Neural cell (in vitro differentiated cells): ENCODE measurements around the gene P2RY1. TPM values are rescaled to one million over a fixed set of nuclear protein-coding genes. Genes with fewer than 3 reads are reported as not detected.

Experiments
- H2AFZ ChIP-seq: fragments of 200-600, 300-800 bp; sonication (generic), shearing (Covaris generic); 2 replicates; pipeline ENCODE4 v1.6.0; 2014; ENCODE audit warnings: low read depth, mild to moderate bottlenecking, antibody characterized with exemption, low read length, moderate library complexity
- H3F3A ChIP-seq: fragments of 200-600 bp; shearing (Covaris generic); 2 replicates; pipeline ENCODE4 v1.6.1; 2016; ENCODE audit warnings: mild to moderate bottlenecking, moderate library complexity, mixed read lengths, antibody characterized with exemption, low read length; ENCODE audit not compliant: insufficient read depth, poor library complexity, severe bottlenecking
- H3K27ac ChIP-seq: fragments of 200-600, 300-800 bp; sonication (generic), shearing (Covaris generic); 2 replicates; pipeline ENCODE4 v1.5.1; 2014; ENCODE audit warnings: mild to moderate bottlenecking, low read length, moderate library complexity
- H3K27me3 ChIP-seq: fragments of 300-800, 200-600 bp; sonication (generic), shearing (Covaris generic); 2 replicates; pipeline ENCODE4 v1.6.0; 2014; ENCODE audit warnings: mild to moderate bottlenecking, low read depth, low read length, moderate library complexity; ENCODE audit not compliant: insufficient read depth
- H3K36me3 ChIP-seq: fragments of 300-800, 200-600 bp; sonication (generic), shearing (Covaris generic); 2 replicates; pipeline ENCODE4 v1.5.1; 2014; ENCODE audit warnings: mild to moderate bottlenecking, antibody characterized with exemption, low read length, moderate library complexity; ENCODE audit not compliant: insufficient read depth
- H3K4me2 ChIP-seq: fragments of 300-800, 200-600 bp; sonication (generic), shearing (Covaris generic); 2 replicates; pipeline ENCODE4 v1.6.0; 2014; ENCODE audit warnings: mild to moderate bottlenecking, low read length
- H3K4me3 ChIP-seq: fragments of 300-800, 200-600 bp; sonication (generic), shearing (Covaris generic); 2 replicates; pipeline ENCODE4 v1.5.1; 2014; ENCODE audit warnings: mild to moderate bottlenecking, low read length, moderate library complexity
- H3K79me2 ChIP-seq: fragments of 200-600 bp; shearing (Covaris generic); replicated peaks from 2 replicates; pipeline ENCODE4 v1.6.0; 2014; ENCODE audit warnings: mild to moderate bottlenecking, low read length, moderate library complexity; ENCODE audit not compliant: insufficient read depth
- H3K9ac ChIP-seq: fragments of 300-800, 200-600 bp; sonication (generic), shearing (Covaris generic); 2 replicates; pipeline ENCODE4 v1.6.1; 2016; ENCODE audit warnings: mild to moderate bottlenecking, low read length, mixed read lengths
- H3K9me2 ChIP-seq: fragments of 200-600 bp; shearing (Covaris generic); 2 replicates; pipeline ENCODE4 v1.6.1; 2016; ENCODE audit warnings: mild to moderate bottlenecking, low read length, mixed read lengths; ENCODE audit not compliant: insufficient read depth
- H3K9me3 ChIP-seq: fragments of 200-600, 300-800 bp; sonication (generic), shearing (Covaris generic); 2 replicates; pipeline ENCODE4 v1.6.1; 2016; ENCODE audit warnings: mild to moderate bottlenecking, mixed run types, low read length, moderate library complexity, mixed read lengths
- H4K20me1 ChIP-seq: fragments of 200-600 bp; shearing (Covaris generic); 2 replicates; pipeline ENCODE4 v1.6.1; 2016; ENCODE audit warnings: mild to moderate bottlenecking, mixed run types; ENCODE audit not compliant: insufficient read depth
- EP300 ChIP-seq: fragments of 450-650 bp; conservative IDR thresholded peaks from 2 replicates; pipeline ENCODE4 v1.6.1; 2014; ENCODE audit warnings: antibody characterized with exemption, mild to moderate bottlenecking, moderate library complexity; ENCODE audit not compliant: poor library complexity, severe bottlenecking
- EZH2 ChIP-seq: fragments of 200-600, 300-800 bp; shearing (Covaris generic), sonication (generic); IDR thresholded peaks from 2 replicates; pipeline ENCODE4 v1.6.1; 2014; ENCODE audit warnings: antibody characterized with exemption, low read length, borderline replicate concordance, mild to moderate bottlenecking; ENCODE audit not compliant: insufficient read depth, poor library complexity, severe bottlenecking
- MXI1 ChIP-seq: fragments of 450-650 bp; conservative IDR thresholded peaks from 2 replicates; pipeline ENCODE4 v1.6.1; 2014; ENCODE audit warnings: antibody characterized with exemption, mild to moderate bottlenecking; ENCODE audit not compliant: poor library complexity, severe bottlenecking
- POLR2AphosphoS5 ChIP-seq: IDR thresholded peaks from 2 replicates; pipeline ENCODE4 v1.6.1; 2012
- RAD21 ChIP-seq: fragments of 450-650 bp; conservative IDR thresholded peaks from 2 replicates; pipeline ENCODE4 v1.6.1; 2014; ENCODE audit warnings: antibody characterized with exemption, mild to moderate bottlenecking, moderate library complexity
- SMC3 ChIP-seq: fragments of 450-650 bp; conservative IDR thresholded peaks from 2 replicates; pipeline ENCODE4 v1.6.1; 2014; ENCODE audit warnings: antibody characterized with exemption, mild to moderate bottlenecking, moderate library complexity; ENCODE audit not compliant: poor library complexity
- TAF1 ChIP-seq: IDR thresholded peaks from 2 replicates; pipeline ENCODE4 v1.6.1; 2012; ENCODE audit warnings: low read depth
- polyA plus RNA-seq: library from polyadenylated mRNA; depleted of rRNA; stranded (reverse); fragments of >200 nt; gene quantifications from 2 replicates; pipeline ENCODE4 v1.2.3, GENCODE V29; 2014
- TF ChIP-seq, protein P1 (sequence below): IDR thresholded peaks from 2 replicates; pipeline ENCODE4 v1.6.1; 2012; ENCODE audit warnings: borderline replicate concordance
- TF ChIP-seq, protein P2 (sequence below): fragments of 450-650 bp; IDR thresholded peaks from 2 replicates; pipeline ENCODE4 v1.5.1; 2014; ENCODE audit warnings: antibody characterized with exemption, mild to moderate bottlenecking, moderate library complexity; ENCODE audit not compliant: poor library complexity, severe bottlenecking

The P2RY1 gene
- polyA plus RNA-seq, 1 donor from 2014 or later, result 3.0 TPM

DNA sequence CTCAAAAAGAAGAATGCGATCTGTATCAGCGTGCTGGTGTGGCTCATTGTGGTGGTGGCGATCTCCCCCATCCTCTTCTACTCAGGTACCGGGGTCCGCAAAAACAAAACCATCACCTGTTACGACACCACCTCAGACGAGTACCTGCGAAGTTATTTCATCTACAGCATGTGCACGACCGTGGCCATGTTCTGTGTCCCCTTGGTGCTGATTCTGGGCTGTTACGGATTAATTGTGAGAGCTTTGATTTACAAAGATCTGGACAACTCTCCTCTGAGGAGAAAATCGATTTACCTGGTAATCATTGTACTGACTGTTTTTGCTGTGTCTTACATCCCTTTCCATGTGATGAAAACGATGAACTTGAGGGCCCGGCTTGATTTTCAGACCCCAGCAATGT, 1.3 kb downstream of the P2RY1 start:
- no peak overlapping the region for H3K27ac ChIP-seq
- no peaks in the 10 kb centered on the region for H3K36me3 ChIP-seq
- H3K79me2 ChIP-seq, result no peaks in the 10 kb centered on the region
- peak overlapping the region; percentile 92 for H3K4me3 ChIP-seq
- no peaks in the 10 kb centered on the region for H3K9me3 ChIP-seq
- H3K9ac ChIP-seq, result no peak overlapping the region
- H2AFZ ChIP-seq, result no peak overlapping the region
- H3K9me2 ChIP-seq, result no peaks in the 10 kb centered on the region
- H3F3A ChIP-seq, result no peaks in the 10 kb centered on the region
- TF ChIP-seq RAD21 (no peak), MXI1 (no peak), SMC3 (no peak), EZH2 (no peak), EP300 (no peak), TAF1 (no peak), POLR2AphosphoS5 (no peak)
- TF ChIP-seq, protein P1, sequence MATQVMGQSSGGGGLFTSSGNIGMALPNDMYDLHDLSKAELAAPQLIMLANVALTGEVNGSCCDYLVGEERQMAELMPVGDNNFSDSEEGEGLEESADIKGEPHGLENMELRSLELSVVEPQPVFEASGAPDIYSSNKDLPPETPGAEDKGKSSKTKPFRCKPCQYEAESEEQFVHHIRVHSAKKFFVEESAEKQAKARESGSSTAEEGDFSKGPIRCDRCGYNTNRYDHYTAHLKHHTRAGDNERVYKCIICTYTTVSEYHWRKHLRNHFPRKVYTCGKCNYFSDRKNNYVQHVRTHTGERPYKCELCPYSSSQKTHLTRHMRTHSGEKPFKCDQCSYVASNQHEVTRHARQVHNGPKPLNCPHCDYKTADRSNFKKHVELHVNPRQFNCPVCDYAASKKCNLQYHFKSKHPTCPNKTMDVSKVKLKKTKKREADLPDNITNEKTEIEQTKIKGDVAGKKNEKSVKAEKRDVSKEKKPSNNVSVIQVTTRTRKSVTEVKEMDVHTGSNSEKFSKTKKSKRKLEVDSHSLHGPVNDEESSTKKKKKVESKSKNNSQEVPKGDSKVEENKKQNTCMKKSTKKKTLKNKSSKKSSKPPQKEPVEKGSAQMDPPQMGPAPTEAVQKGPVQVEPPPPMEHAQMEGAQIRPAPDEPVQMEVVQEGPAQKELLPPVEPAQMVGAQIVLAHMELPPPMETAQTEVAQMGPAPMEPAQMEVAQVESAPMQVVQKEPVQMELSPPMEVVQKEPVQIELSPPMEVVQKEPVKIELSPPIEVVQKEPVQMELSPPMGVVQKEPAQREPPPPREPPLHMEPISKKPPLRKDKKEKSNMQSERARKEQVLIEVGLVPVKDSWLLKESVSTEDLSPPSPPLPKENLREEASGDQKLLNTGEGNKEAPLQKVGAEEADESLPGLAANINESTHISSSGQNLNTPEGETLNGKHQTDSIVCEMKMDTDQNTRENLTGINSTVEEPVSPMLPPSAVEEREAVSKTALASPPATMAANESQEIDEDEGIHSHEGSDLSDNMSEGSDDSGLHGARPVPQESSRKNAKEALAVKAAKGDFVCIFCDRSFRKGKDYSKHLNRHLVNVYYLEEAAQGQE, result no peak
- TF ChIP-seq, protein P2, sequence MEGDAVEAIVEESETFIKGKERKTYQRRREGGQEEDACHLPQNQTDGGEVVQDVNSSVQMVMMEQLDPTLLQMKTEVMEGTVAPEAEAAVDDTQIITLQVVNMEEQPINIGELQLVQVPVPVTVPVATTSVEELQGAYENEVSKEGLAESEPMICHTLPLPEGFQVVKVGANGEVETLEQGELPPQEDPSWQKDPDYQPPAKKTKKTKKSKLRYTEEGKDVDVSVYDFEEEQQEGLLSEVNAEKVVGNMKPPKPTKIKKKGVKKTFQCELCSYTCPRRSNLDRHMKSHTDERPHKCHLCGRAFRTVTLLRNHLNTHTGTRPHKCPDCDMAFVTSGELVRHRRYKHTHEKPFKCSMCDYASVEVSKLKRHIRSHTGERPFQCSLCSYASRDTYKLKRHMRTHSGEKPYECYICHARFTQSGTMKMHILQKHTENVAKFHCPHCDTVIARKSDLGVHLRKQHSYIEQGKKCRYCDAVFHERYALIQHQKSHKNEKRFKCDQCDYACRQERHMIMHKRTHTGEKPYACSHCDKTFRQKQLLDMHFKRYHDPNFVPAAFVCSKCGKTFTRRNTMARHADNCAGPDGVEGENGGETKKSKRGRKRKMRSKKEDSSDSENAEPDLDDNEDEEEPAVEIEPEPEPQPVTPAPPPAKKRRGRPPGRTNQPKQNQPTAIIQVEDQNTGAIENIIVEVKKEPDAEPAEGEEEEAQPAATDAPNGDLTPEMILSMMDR, result no peak
- no peaks in the 10 kb centered on the region for H4K20me1 ChIP-seq
- no peak overlapping the region for H3K4me2 ChIP-seq
- H3K27me3 ChIP-seq, result peaks cover 14% of the 10 kb centered on the region

- no peaks in the 10 kb centered on the region for H3F3A ChIP-seq
- no peak overlapping the region for H3K4me3 ChIP-seq
- H3K4me2 ChIP-seq, result no peak overlapping the region
- H3K79me2 ChIP-seq, result no peaks in the 10 kb centered on the region
- H2AFZ ChIP-seq, result no peak overlapping the region
- no peak overlapping the region for H3K27ac ChIP-seq
- H3K36me3 ChIP-seq, result no peaks in the 10 kb centered on the region
- no peaks in the 10 kb centered on the region for H4K20me1 ChIP-seq
- H3K27me3 ChIP-seq, result peaks cover 14% of the 10 kb centered on the region
- no peaks in the 10 kb centered on the region for H3K9me2 ChIP-seq
- no peak for TF ChIP-seq EP300
- TF ChIP-seq, protein P2, result no peak
- TF ChIP-seq EZH2, result no peak
- no peak for TF ChIP-seq MXI1
- TF ChIP-seq, protein P1, result no peak
- no peak for TF ChIP-seq POLR2AphosphoS5
- no peak overlapping the region for H3K9ac ChIP-seq
- H3K9me3 ChIP-seq, result no peaks in the 10 kb centered on the region
Observed at GRCh38 chr3:152839511-152839910, 4.6 kb downstream of the P2RY1 start.
